ENCODE data around the gene CDC42EP2. TPM values are rescaled to one million over a fixed set of nuclear protein-coding genes. Genes with fewer than 3 reads are reported as not detected.
A peak's percentile ranks its signal among the peaks of the same experiment; 100 is the strongest.

CDC42EP2 gene
- total and polyA plus RNA-seq, 2 of the 13 experiments (the other 11 are each of a cell fraction or from before 2014, with no cell fraction given) = 2.3 to 7.1 TPM

GRCh38 chr11:65301491-65302329 is 13.0 kb upstream of the CDC42EP2 start (continued):
- TF ChIP-seq, protein P1, sequence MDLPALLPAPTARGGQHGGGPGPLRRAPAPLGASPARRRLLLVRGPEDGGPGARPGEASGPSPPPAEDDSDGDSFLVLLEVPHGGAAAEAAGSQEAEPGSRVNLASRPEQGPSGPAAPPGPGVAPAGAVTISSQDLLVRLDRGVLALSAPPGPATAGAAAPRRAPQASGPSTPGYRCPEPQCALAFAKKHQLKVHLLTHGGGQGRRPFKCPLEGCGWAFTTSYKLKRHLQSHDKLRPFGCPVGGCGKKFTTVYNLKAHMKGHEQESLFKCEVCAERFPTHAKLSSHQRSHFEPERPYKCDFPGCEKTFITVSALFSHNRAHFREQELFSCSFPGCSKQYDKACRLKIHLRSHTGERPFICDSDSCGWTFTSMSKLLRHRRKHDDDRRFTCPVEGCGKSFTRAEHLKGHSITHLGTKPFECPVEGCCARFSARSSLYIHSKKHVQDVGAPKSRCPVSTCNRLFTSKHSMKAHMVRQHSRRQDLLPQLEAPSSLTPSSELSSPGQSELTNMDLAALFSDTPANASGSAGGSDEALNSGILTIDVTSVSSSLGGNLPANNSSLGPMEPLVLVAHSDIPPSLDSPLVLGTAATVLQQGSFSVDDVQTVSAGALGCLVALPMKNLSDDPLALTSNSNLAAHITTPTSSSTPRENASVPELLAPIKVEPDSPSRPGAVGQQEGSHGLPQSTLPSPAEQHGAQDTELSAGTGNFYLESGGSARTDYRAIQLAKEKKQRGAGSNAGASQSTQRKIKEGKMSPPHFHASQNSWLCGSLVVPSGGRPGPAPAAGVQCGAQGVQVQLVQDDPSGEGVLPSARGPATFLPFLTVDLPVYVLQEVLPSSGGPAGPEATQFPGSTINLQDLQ (CRISPR knock-in tag; IDR thresholded peaks at IDR 0.05) = no peak
- TF ChIP-seq TCF12 (IDR thresholded peaks at IDR 0.05) = no peak
- no peak for TF ChIP-seq TCF12 (CRISPR knock-in tag; IDR thresholded peaks at IDR 0.05)

DNA sequence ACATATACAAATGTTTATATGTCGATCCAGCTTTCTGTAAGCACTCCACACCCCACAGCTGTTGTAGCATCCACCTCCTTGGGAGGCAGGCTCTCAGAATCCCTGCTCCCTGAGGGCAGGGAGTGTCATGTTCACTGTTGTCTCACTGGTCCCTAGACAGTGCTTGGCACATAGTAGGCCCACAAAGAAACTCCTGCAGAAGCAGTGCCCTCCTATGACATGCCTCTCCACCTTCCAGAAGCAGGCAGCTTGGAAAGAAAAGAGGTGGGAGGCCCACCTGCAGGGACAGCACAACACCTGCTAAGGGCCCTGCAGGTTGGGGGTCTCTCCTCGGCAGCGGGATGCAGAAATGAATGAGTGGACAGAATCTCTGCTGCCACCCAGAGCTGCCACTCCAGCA is 11.1 kb upstream of the CDC42EP2 start:
- ATAC-seq (no peak), FAIRE-seq (no peak), DNase-seq (ENCODE audit: low spot score) (no peak)
- Histone ChIP-seq H3K9me3 (ENCODE audit: low read length) (no peaks in the 10 kb centered on the region), H3K27ac (ENCODE audit: extremely low read length, insufficient read depth, low read length) (no peak overlapping the region), H3K9ac (ENCODE audit: insufficient read depth, low read depth, low read length) (no peak overlapping the region), H3K36me3 (replicated peaks in 1 of 2; ENCODE audit: control insufficient read depth in 1 of 2, insufficient read depth in 2 of 2, low read length in 2 of 2) (peaks cover 2 to 6% of the 10 kb centered on the region in 2 experiments; a peak in 1 of 5 replicates), H4K20me1 (ENCODE audit: insufficient read depth, low read length) (no peaks in the 10 kb centered on the region), H3K27me3 (ENCODE audit: control insufficient read depth in 1 of 2, insufficient read depth in 2 of 2, low read length in 2 of 2) (no peaks in the 10 kb centered on the region), H3K4me3 (replicated peaks in 1 of 3; ENCODE audit: insufficient read depth in 1 of 3, low read depth in 2 of 3, low read length in 3 of 3) (no peak overlapping the region), H3K79me2 (ENCODE audit: insufficient read depth, low read length) (no peaks in the 10 kb centered on the region), H3K4me2 (ENCODE audit: low read depth, low read length) (no peak overlapping the region), H3K4me1 (ENCODE audit: insufficient read depth, low read length) (peaks cover 62% of the 10 kb centered on the region), H2AFZ (ENCODE audit: low read length) (no peak overlapping the region)
- in situ Hi-C loops (cut with HindIII; ENCODE audit: extremely low pct_ligation_motif_present, low pct_unique_long_range_greater_than_20kb) = no loop called here
- 100% methylated on average over 3 of the region's 3 CpGs for WGBS (ENCODE audit: low lambda C conversion rate)
- TF ChIP-seq ZNF3 (CRISPR knock-in tag; IDR thresholded peaks at IDR 0.05) = no peak
- TF ChIP-seq ZKSCAN1 (IDR thresholded peaks at IDR 0.05; ENCODE audit: low read length) = peak; percentile 45; the same call in 1 of the 2 replicates
- TF ChIP-seq, protein P2, sequence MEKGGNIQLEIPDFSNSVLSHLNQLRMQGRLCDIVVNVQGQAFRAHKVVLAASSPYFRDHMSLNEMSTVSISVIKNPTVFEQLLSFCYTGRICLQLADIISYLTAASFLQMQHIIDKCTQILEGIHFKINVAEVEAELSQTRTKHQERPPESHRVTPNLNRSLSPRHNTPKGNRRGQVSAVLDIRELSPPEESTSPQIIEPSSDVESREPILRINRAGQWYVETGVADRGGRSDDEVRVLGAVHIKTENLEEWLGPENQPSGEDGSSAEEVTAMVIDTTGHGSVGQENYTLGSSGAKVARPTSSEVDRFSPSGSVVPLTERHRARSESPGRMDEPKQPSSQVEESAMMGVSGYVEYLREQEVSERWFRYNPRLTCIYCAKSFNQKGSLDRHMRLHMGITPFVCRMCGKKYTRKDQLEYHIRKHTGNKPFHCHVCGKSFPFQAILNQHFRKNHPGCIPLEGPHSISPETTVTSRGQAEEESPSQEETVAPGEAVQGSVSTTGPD (CRISPR knock-in tag; IDR thresholded peaks at IDR 0.05) = no peak
- ChIA-PET CTCF (ENCODE audit: low intra/inter-chr PET ratio, low total read pairs) (no interaction called here), POLR2A (interaction anchor here (1.0 to 4.3 kb wide), 2 partner anchors 11 to 12 kb away, joined by 4 to 61 read pairs; partner anchors contain the start of gene CDC42EP2)
- intact Hi-C loops (cut with micrococcal nuclease; ENCODE audit: unreplicated experiment) = no loop called here
- BruUV-seq (replicated peaks) = no TSS peak
